Liver (tissue), 9 donors: ENCODE measurements around the gene PAPPA2. TPM values are rescaled to one million over a fixed set of nuclear protein-coding genes. Genes with fewer than 3 reads are reported as not detected.

Experiments
- DNase-seq: peaks from one replicate; pipeline ENCODE4 v3.0.0-alpha.2; 2017; ENCODE audit warnings: low spot score
- H3K27ac ChIP-seq, 2 donors: one replicate each; pipeline ENCODE4 v1.7.0; 2013; ENCODE audit warnings: inconsistent platforms in 2 of 2, low read length in 2 of 2, control low read depth in 1 of 2, low read depth in 1 of 2, mild to moderate bottlenecking in 1 of 2
- H3K27me3 ChIP-seq, 4 donors: one replicate each; pipeline versions ENCODE4 v1.6.1 to v1.7.0; 2013; ENCODE audit warnings: low read length in 3 of 4, inconsistent platforms in 1 of 4, mild to moderate bottlenecking in 1 of 4, moderate library complexity in 1 of 4; ENCODE audit not compliant: control insufficient read depth in 4 of 4, insufficient read depth in 4 of 4
- H3K36me3 ChIP-seq, 4 donors: one replicate each; pipeline versions ENCODE4 v1.6.1 to v1.7.0; 2013; ENCODE audit warnings: low read length in 3 of 4, mild to moderate bottlenecking in 3 of 4, low read depth in 1 of 4, moderate library complexity in 1 of 4; ENCODE audit not compliant: control insufficient read depth in 4 of 4, insufficient read depth in 3 of 4
- H3K4me1 ChIP-seq, 4 donors: one replicate each; pipeline versions ENCODE4 v1.6.1 to v1.7.0; 2013; ENCODE audit warnings: low read length in 3 of 4, mild to moderate bottlenecking in 3 of 4, moderate library complexity in 1 of 4; ENCODE audit not compliant: control insufficient read depth in 4 of 4, insufficient read depth in 4 of 4
- H3K4me3 ChIP-seq, 3 donors: one replicate each; pipeline versions ENCODE4 v1.6.1 to v1.7.0; 2013; ENCODE audit warnings: low read length in 3 of 3, control low read depth in 1 of 3, low read depth in 1 of 3, mild to moderate bottlenecking in 1 of 3
- H3K9ac ChIP-seq, 2 donors: one replicate each; pipeline ENCODE4 v1.7.0; 2013; ENCODE audit warnings: low read length in 2 of 2, mild to moderate bottlenecking in 2 of 2, moderate library complexity in 2 of 2, control low read depth in 1 of 2, low read depth in 1 of 2
- H3K9me3 ChIP-seq, 4 donors: one replicate each; pipeline versions ENCODE4 v1.6.1 to v1.7.0; 2013; ENCODE audit warnings: low read length in 3 of 4; ENCODE audit not compliant: control insufficient read depth in 4 of 4
- ATF3 ChIP-seq: IDR thresholded peaks from 2 replicates; pipeline ENCODE4 v1.6.1; 2016; ENCODE audit warnings: antibody characterized with exemption
- CTCF ChIP-seq: fragments of 150-350 bp; IDR thresholded peaks from 2 replicates; pipeline ENCODE4 v1.5.1; 2017; ENCODE audit warnings: improper control_type of control experiment, low read depth, low read length; ENCODE audit not compliant: missing input control
- FOXA2 ChIP-seq: IDR thresholded peaks from 2 replicates; pipeline ENCODE4 v1.6.1; 2016; ENCODE audit warnings: antibody characterized with exemption
- HNF4A ChIP-seq, 2 donors: conservative IDR thresholded peaks; 2 replicates each; pipeline ENCODE4 v1.6.1; 2016; ENCODE audit warnings: antibody characterized with exemption in 2 of 2, mild to moderate bottlenecking in 2 of 2
- HNF4G ChIP-seq: IDR thresholded peaks from 2 replicates; pipeline ENCODE4 v1.6.1; 2016; ENCODE audit warnings: antibody characterized with exemption
- JUND ChIP-seq, 2 donors: IDR thresholded peaks; 2 replicates each; pipeline ENCODE4 v1.6.1; 2016; ENCODE audit warnings: antibody characterized with exemption in 2 of 2
- MAX ChIP-seq: IDR thresholded peaks from 2 replicates; pipeline ENCODE4 v1.6.1; 2016; ENCODE audit warnings: antibody characterized with exemption
- NR2F2 ChIP-seq: IDR thresholded peaks from 2 replicates; pipeline ENCODE4 v1.6.1; 2016; ENCODE audit warnings: antibody characterized with exemption
- REST ChIP-seq: IDR thresholded peaks from 2 replicates; pipeline ENCODE4 v1.6.1; 2016; ENCODE audit warnings: antibody characterized with exemption, mild to moderate bottlenecking
- SP1 ChIP-seq: IDR thresholded peaks from 2 replicates; pipeline ENCODE4 v1.6.1; 2018; ENCODE audit warnings: antibody characterized with exemption, mild to moderate bottlenecking
- TAF1 ChIP-seq: conservative IDR thresholded peaks from 2 replicates; pipeline ENCODE4 v1.6.1; 2016; ENCODE audit warnings: antibody characterized with exemption, mild to moderate bottlenecking
- YY1 ChIP-seq: IDR thresholded peaks from 2 replicates; pipeline ENCODE4 v1.6.1; 2016; ENCODE audit warnings: antibody characterized with exemption, mild to moderate bottlenecking
- ZBTB33 ChIP-seq: IDR thresholded peaks from 2 replicates; pipeline ENCODE4 v1.6.1; 2016; ENCODE audit warnings: antibody characterized with exemption
- WGBS: extraction: QIAGEN DNeasy Blood & Tissue Kit; methylation state at CpG from one replicate; pipeline ENCODE4 v1.1.7; 2013; 5-methylcytosine and 5-hydroxymethylcytosine counted together
- polyA plus RNA-seq, 2 donors: library from polyadenylated mRNA; stranded (reverse) in 1 of 2; unstranded in 1 of 2; fragments of 200-250 nt in 1 of 2; fragments of >200 nt in 1 of 2; fragmentation: Nextera tagmentation in 1 of 2; extraction: Ambion mirVana in 1 of 2; gene quantifications; one replicate each; pipeline versions ENCODE4 v1.2.1 to v1.2.3, GENCODE V29; 2013 to 2015
- total RNA-seq, 2 donors: library from RNA; depleted of rRNA; stranded (reverse); fragments of >200 nt; gene quantifications; one replicate each; pipeline ENCODE4 v1.2.3, GENCODE V29; 2014
- donor health status: healthy.
- donor health status: healthy.
- donor health status: healthy.
- donor health status: healthy.
- donor health status: healthy.

PAPPA2 gene
- total and polyA plus RNA-seq, 4 donors = 0.19 to 27.2 (median 13.4) TPM

GRCh38 chr1:176843352-176844297 lies 380.6 kb downstream of the PAPPA2 start (continued):
- no peak for TF ChIP-seq REST
- no peak for TF ChIP-seq ATF3
- TF ChIP-seq NR2F2 = no peak
- no peak for TF ChIP-seq SP1
- TF ChIP-seq JUND (IDR thresholded peaks at IDR 0.05) = no peak
- no peak for TF ChIP-seq MAX

GRCh38 chr1:176847052-176847451 lies 384.1 kb downstream of the PAPPA2 start:
- no peak for DNase-seq
- Histone ChIP-seq H3K9ac (no peak overlapping the region), H3K4me3 (no peak overlapping the region), H3K27me3 (no peaks in the 10 kb centered on the region), H3K4me1 (peaks cover 0 to 6% (median 2%) of the 10 kb centered on the region in 4 donors), H3K36me3 (no peaks in the 10 kb centered on the region), H3K27ac (no peak overlapping the region), H3K9me3 (no peaks in the 10 kb centered on the region)
- TF ChIP-seq HNF4A (conservative IDR thresholded peaks at IDR 0.05) = no peak
- no peak for TF ChIP-seq MAX
- TF ChIP-seq HNF4G = no peak
- TF ChIP-seq NR2F2 = no peak
- TF ChIP-seq SP1 = no peak
- TF ChIP-seq REST = no peak
- no peak for TF ChIP-seq CTCF
- no peak for TF ChIP-seq FOXA2
- TF ChIP-seq YY1 = no peak
- no peak for TF ChIP-seq TAF1
- no peak for TF ChIP-seq ZBTB33
- no peak for TF ChIP-seq ATF3
- 75% methylated on average over 1 of the region's 1 CpG for WGBS
